NCI-H1694 treated with DMSO at 0.1 percent for 48 hours (cell line): ENCODE measurements around the gene CALML3.
"Not testable (repeated sequence)": the region's sequence is repeated elsewhere in the genome, so short reads cannot be mapped to it uniquely, and the experiment has no call there.

Source experiments
- DNase-seq: peaks from one replicate; lab custom pipeline; 2025; lab: John Stamatoyannopoulos, UW

Gene CALML3

DNA sequence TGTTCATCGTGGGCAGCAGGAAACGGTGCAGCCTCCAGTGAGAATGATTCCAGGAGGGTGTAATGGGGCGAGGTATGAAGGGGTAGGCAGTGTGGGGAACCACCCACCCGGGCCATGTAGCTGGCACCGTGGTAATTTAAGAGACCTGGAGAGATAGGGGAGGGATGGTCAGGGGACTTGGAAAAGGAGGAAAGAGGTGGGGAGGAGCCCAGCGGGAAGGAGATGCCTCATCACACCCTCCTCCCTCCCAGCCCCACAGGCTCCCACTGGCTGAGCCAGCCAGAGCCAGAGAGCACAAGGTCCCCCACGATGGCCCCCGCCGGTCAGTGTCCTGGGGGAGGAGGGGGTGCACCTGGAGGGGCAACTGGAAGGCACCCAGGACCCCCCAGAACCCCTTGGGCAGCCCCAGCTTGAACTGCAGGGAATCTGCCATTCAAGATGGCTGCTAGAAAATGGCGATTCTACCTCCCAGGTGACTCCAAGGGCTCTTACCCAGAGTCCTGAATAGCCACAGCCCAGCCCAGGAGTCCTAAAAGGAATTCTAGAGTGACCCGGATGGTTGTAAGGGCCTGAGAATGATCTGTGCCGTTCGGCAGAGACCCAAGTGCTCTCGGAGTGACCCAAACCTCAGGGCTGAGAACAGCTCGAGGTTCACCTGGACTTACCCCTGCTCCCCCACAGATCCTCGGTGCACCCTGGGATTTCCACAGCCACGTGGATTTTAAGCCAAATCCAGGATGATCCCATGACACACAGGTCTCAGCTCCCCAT is 28.8 kb downstream of the CALML3 start:
- no peak for DNase-seq

DNA sequence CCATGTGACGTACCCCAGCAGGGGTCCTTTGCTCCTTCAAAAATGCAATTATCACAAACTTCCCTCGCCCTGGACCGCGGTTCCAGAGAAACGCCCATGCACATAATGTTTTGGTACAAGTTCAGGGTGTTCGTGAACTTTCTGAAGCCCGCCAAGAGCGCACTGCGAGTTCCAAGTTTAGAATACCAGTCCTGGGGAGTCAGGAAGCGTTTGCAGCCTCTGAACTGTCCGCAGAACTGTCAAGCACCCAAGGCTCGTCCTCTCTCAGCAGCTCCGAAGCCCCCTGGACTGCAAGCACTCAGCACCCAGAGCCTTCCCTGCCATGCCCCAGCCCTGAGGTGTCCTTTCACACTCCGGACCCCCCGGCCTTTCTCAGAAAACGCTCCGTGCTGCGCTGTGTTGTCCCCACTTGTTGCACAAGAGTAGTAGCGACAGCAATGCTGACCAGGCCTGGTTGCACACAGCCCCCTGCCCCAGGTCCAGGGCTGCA is 30.3 kb downstream of the CALML3 start:
- DNase-seq = no peak

DNA sequence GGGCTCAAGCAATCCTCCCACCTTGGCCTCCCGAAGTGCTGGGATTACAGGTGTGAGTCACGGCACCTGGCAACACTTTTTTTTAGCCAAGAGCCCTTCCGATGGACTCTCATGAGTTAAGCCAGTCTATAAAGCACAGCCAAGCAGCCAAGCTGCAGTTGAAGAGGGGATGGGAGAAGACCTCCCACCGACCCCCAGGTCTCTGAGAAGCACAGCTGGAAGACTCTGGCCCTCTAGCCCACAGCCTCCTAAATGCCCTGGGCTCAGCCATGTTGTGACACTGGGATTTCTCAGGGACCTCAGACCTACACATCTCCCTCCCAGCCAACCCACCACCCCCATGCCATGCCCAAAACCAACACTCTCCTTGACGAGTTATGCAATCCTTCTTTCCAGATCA is 31.1 kb downstream of the CALML3 start:
- DNase-seq = no peak

DNA sequence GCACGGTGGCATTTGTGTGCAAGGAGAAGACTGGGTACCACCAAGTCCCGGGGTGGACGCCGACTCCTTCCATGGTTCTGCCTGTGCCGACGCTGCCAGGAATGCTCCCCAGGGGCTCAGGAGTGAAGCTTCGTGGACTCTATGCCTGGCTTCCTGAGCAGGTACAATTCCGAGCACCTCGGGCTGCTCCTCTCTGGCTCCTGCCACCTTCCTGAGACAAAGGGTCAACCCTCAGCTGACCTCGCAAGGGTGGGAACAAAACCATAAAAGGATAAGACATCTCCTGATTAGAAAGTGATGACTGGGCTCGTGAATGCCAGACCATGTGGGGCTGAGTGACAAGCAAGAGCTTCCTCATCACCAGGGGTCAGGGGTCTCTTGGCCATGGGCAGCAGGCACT is 31.8 kb downstream of the CALML3 start:
- DNase-seq = no peak

DNA sequence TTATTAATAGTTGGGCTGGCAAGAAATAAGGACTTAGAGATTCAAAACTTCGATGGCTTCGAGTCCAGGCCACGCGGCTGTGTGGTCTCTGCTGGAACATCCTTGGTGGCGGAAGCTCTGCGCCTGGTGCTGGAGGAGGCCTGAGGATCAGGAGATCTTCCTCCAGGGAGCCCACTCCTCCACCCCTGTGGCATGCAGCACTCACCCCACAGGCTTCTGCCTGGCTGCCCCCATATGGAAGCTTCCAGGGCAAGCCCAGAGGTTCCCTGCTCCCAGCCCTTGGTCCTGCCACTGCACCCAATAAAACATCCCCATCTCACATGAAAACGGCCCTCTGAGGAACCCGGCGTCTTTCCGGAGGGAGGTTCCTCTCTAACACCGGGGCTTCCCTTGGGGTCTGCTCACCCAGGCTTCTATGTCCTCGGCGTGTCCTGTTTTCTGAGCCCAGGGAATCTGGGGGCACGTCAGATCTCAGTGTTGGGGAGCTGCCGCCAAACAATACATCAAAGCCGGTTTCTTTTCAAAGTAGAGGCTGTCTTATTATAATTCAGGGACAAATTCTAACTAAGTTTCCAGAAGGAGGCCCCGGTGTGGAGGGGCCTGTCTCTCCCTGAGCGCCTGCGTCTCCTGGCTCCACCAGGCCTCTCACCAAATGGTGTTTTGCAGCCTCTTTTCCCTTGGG is 32.4 kb downstream of the CALML3 start:
- DNase-seq = no peak

DNA sequence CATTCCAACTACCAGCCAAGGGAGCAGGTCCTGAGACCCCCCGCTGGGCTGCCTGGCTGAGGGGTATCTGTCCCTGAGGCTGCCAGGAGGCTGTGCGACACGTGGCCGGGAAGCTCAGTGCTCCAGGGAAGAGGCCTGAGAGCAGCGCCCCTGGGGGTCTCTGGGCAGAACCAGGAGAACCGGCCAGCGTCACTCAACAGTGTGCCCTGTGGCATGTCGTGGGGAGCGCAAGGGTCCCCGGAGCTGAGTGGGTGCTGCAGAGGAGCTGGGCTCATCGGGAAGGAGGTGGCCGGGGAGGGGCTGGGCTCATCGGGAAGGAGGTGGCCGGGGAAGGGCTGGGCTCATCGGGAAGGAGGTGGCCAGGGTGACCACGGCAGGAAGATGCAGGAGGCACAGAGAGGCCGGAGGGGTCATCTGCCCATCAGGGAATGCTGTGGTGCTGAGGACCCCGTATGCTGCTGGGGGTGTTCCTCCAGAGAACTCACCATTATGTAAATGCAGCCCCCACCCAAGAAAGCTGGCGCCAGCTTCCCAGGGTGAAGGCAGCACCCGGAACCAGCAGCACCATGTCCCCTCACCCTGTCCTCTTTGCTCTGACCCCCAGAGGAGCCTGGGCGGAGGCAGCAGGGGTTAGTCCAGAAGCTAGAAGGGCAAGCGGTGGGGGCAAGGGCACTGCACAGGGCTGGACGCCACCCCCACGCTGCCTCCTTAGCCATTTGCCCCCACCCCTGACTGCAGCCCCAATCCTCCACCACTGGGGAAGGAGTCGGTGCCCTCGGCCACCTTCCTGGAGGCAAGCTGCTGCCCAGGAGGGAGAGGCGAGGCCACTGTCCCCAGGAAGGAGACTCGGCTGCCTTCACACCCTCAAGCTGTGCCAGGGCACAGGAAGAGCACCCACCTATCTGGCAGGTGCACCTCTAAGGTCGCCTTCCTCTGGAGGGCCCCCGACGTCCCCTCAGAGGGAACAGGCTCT is 33.3 kb downstream of the CALML3 start:
- DNase-seq = no peak

DNA sequence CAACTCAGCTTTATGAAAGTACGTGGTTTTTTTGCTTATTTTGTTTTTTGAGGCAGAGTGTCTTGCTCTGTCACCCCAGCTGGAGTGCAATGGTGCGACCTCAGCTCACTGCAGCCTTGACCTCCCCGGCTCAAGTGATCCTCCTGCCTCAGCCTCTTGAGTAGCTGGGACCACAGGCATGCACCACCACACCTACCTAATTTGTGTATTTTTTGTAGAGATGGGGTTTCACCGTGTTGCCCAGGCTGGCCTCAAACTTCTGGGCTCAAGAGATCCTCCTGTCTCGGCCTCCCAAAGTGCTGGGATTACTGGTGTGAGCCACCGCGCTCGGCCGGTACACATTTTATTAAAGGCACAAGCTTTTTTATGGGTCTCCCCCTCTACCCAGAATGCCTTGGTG is 34.3 kb downstream of the CALML3 start:
- DNase-seq = not testable (repeated sequence)

DNA sequence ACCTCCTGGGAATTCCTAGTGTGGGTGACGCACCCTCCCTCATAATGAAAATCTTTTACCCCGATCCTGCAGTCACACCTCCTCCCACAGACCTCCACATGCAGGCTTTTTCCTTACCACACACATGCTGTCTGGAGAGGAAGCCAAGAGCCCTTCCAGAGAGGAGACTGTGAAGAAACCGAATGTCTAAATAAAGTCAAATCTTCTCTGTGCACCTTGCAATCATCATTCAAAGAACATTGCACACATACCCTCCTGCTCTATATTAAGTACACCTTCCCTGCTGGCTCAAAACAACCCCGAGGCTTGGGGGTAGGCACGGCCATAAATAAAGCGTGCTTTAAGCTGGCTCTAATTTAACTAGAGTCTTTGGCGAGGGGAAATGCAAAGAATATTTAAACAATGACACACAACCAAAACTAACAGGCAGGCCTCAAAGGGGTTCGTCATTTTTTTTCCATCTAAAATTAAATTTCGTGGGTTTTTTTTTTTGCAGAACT is 34.9 kb downstream of the CALML3 start:
- no peak for DNase-seq

DNA sequence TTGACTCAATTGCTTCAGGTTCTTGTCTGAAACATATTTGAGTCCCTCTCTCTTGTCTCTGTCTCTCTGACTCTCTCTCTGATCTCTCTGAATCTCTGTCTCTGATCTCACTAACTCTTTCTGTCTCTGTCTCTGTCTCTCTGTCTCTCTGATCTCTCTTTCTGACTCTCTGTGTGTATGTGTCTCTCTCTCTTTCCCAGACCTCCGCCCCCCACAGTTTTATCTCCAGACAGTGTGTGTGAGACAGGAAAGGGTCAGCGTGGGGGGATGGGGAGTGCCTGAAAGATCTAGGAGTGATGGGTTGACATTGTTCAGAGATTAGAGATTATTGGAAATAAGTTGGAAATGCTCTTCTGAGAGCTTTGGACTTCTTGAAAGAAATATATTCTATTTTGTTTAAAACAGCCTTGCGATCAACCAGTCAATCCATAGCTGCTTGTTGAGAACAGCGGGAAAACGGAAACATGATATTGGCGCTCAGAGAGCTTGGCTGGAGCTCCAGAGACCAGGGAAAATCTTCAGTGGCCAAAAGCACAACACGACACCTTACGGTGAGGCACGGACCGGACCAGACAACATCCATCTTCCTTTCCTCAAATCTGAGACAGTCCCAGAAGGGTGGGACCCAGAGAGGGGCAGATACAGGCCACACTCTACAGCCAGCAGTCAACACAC is 35.5 kb downstream of the CALML3 start:
- no peak for DNase-seq

DNA sequence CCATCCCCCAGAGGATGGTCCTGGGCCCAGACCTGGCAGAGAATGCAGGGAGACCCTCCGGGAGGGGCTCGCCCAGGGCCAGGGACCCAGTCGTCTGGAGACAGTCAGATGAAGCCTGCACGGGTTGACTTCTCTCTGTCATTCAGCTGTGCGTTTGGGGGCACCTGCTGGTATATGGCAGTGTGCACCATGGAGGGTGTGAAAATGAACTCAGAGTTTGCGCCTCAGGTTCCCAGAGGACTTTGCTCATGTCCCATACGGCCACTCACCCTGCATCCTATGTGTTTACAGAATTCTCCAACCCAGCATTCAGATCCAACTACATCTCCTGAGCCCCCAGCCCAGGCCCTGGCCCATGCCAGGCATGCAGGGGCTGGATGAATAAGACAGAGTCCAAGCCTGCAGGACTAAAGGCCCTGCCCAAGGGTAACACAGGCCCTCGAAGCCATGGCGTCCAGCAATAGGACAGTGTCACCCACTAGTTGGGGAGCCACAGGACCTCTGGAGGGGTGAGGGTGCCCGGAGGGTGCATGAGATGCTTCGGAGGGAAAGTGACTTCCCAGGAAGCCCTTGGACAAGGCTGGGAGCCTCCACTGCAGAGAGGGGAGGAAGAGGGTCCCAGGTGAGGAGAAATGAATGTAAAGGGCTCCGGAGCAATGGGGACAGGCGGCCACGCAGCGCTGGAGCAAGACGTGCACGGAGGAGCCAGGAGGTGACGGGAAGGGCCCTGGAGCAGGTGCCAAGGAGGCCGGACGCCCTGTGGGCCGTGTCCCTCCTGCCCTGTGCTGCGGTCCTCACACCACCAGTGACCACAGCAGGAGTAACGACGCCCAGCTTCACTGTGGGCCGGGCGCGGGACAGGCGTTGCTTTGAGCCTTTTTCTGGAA is 36.3 kb downstream of the CALML3 start:
- DNase-seq = no peak

DNA sequence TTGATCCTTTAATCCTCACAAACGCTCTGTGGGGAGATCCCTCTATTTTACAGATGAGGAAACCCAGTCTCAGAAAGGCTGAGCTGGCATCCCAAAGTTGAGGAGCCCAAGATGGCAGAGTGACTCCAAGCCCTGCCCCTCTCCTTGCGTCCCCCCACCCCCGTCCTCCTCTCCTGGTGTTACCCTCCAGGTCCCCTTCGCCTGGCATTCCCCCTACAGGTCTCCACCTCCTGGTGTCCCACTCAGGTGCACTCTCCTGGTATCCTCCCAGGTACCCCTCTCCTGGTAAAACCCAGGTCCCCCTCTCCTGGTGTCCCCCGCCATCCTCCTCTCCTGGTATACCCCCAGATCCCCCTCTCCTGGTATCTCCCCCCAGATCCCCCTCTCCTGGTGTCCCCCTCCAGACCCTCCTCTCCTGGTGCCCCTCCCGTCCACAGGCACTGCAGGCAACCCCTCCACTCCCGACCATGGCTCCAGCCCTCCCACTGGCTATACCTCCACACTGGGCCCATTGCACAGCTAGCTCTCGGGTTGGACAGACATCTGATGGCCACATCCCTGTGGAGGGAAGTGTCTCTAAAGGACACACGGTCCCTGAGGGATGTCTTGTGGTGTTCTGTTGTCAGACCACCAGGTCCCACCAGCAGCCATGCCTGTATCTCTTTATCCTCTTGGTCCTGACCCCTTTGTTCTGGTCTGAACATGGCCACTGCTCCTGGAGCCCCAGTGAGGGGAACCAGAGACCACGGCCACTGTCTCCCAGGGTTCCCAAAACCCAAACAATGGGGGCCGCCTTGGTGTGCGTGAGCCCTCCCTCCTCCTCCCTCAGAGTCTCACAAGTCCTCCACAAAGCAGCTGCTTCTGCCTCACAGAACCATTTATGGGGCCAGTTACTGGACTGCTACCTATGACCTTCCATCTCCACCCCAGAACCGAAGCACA is 37.2 kb downstream of the CALML3 start:
- no peak for DNase-seq

DNA sequence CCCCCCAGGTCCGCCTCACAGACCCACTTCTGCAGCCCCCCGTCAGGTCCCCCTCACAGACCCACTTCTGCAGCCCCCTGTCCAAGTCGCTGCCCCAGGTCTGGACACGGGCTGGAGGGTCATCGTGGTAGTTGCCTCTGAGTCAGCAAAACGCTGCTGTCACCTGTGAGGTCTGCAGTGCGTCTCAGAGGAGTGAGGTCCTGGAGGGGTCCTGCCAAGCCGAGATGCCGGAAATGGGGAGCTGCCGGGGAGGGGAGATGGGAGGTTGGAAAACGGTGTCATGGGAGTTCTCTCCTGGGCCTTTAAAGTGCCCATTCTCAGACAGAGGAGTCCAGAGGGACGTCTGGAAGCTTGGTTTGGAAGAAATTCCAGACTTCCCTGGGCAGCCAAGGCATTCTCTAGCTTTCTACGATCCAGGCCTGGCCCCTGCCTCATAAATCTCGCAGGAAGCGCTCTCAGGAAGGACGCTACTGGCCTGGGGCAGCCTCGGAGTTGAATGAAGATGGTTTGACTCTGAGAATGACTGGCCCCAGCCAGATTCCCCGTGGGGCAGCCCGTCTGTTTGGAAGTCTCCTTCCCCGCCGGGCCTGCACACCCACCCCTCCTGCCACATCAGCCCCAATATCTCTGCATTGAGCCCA is 38.7 kb downstream of the CALML3 start:
- no peak for DNase-seq

DNA sequence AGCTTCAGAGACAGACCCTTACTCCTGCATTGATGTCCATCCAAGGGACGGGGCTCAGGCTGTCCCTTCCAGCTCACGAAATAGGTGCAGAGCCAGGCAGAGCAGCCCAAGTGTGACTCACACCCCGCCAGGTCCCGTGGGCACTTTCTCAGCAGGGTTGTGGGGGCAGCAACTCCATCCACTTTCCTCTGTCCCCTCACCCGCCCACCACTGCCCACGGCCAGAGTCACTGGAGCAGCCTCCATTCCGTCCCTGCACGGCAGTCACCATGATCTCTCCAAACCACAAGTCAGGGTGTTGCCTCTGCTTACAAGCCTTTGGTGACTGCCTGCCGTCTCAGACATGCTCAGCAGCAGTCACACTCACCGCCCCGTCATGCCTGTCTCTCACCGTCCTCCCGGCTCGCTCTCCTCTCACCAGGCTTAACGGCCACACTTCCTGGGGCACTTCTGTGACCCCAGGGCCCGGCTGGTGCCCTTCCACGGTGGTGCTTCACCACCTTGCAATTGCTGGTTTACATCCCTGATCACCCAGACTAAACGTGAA is 39.3 kb downstream of the CALML3 start:
- no peak for DNase-seq

DNA sequence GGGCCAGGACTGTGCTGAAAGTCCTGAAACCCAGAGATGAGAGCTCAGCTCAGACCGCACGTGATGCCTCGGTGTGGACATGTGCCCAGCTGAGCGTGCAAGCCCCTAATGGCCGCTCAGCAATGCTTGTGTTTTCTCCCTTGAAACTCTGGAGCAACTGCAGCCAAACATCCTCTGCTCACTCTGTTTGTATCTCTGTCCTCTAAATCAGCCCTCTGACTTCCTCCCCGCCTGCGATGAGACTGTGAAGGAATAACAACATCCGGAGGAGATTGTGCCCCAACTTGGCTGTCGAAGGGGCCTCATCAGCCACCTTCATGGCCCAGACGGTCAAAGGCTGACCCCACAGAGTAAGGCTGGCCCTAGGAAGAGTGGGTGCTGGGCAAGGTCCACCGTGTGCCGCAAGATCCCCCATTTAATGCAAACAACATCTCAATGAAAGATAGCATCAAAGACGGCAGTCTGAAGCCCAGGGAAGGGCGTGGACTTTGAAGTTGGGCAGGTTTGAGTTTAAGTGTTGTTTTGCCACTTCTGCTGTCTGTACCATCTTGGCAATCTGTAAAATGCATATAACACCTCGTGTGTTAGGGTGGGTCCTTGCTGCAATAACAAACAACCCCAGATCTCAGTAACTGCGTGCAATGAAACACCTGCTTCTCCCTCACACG is 39.9 kb downstream of the CALML3 start:
- DNase-seq = peak; percentile 12

DNA sequence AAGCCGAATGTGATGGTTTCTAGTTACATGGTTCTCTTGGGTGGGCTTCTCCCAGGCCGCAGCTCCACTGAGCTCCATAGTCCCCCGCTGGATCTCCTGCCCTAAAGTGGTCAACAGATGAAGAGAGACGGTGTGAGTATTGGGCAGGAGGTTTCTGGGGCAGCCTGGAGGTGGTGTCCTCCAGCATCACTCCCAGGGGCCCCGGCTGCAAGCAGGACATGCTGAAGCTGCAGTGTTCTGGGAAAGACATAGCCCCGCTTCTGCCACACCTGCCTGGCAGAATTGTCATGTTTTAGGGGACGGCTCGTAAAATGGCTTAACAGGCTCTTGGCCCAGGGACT is 40.4 kb downstream of the CALML3 start:
- DNase-seq = no peak

DNA sequence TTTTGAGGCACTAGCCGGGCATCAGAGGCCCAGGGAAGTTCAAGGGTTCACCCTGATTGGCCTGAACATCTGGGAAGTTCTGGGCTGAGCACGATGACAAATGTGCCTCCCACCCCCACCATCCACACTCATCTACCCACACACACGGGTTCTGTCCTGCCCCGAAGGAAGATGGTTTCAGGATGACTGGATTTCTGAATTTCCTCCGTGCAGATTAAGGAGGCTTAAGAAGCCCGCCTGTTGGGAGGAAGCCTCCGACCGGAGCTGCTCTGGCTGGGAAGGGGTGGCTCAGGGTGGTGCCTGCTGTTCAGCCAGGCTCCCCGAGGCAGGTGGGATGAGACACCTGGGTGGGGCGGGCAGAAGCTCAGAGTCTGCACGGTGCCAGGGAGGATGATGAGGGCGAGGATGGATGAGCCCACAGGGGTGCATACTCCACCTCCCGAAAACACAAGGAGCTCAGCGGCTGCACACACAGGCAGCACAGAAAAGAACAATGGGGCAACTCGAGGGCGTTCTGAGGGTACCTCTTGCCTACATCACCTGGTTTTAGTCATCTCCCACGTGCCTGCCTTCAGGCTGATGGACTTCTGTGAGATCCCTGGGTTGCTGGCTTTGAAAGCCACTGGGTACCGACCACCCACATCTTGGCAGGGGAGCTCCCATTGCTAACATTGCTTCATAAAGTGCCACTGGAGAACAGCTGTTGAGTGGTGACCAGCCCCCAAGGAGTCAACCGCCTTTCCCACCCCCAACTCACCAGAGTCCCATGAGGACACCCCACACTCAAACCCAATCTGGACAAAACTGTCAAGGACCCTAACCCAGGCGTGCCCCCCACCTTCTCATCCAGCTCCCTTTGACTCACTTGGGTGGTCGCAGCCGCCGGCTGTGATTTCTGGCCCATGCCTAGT is 41.2 kb downstream of the CALML3 start:
- DNase-seq = no peak

DNA sequence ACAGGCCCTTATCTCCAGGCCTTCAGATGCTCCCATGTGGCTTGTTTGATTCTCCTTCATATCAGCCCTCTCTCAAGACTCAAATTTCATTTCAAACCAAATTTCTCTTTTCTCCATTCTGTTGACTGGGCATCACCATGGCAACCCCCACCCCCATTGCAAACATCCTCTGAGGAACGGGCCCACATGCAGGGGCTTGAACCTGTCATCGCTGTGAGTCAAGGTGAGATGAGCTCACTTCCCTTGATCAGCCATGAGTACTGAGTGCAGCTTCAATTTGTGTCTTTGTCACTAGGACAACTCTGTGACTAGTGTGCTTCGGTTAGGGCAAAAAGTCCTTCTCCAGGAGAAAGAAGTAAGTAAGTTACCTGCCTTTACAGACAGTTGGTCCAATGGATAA is 41.9 kb downstream of the CALML3 start:
- no peak for DNase-seq
